Sigmoid colon (tissue), 7 donors: Measurements from ENCODE around the gene GOLGA3. TPM values are rescaled to one million over a fixed set of nuclear protein-coding genes. Genes with fewer than 3 reads are reported as not detected.
"Not testable (repeated sequence)": the region's sequence is repeated elsewhere in the genome, so short reads cannot be mapped to it uniquely, and the experiment has no call there.

Experiments
- DNase-seq: peaks from one replicate; pipeline ENCODE4 v3.0.0-alpha.2; 2019
- H3K27ac ChIP-seq, 4 donors: fragments of 200-600 bp; sonication (generic); one replicate each; pipeline ENCODE4 v1.5.1; 2016 to 2019; ENCODE audit warnings: mild to moderate bottlenecking in 1 of 4
- H3K27me3 ChIP-seq, 3 donors: fragments of 200-600 bp; sonication (generic); one replicate each; pipeline ENCODE4 v1.5.1; 2019; ENCODE audit warnings: mild to moderate bottlenecking in 1 of 3
- H3K36me3 ChIP-seq, 4 donors: fragments of 200-600 bp; sonication (generic); one replicate each; pipeline ENCODE4 v1.5.1; 2016 to 2019
- H3K4me1 ChIP-seq, 4 donors: fragments of 200-600 bp; sonication (generic); one replicate each; pipeline ENCODE4 v1.5.1; 2017 to 2019
- H3K4me3 ChIP-seq, 4 donors: fragments of 200-600 bp; sonication (generic); one replicate each; pipeline ENCODE4 v1.5.1; 2017 to 2019; ENCODE audit warnings: mild to moderate bottlenecking in 2 of 4, moderate library complexity in 1 of 4
- H3K9me3 ChIP-seq, 4 donors: fragments of 200-600 bp in 3 of 4; sonication (generic) in 3 of 4; one replicate each; pipeline versions ENCODE4 v1.5.1 to v1.6.1; 2013 to 2019
- EP300 ChIP-seq, 4 donors: sonication (generic); formaldehyde crosslinking; IDR thresholded peaks; one replicate each; pipeline ENCODE4 v1.6.1; 2017; ENCODE audit warnings: antibody characterized with exemption in 4 of 4
- POLR2A ChIP-seq, 2 donors: fragments of 450-650 bp; IDR thresholded peaks; one replicate each; pipeline ENCODE4 v1.6.1; 2016; ENCODE audit warnings: antibody characterized with exemption in 2 of 2, mild to moderate bottlenecking in 2 of 2, moderate library complexity in 2 of 2
- POLR2AphosphoS5 ChIP-seq, 4 donors: sonication (generic); formaldehyde crosslinking; IDR thresholded peaks; one replicate each; pipeline ENCODE4 v1.6.1; 2017; ENCODE audit warnings: antibody characterized with exemption in 4 of 4
- WGBS, 2 donors: extraction: QIAGEN DNeasy Blood & Tissue Kit; methylation state at CpG; one replicate each; pipeline ENCODE4 v1.1.7; 2013; 5-methylcytosine and 5-hydroxymethylcytosine counted together
- intact Hi-C: fragments of 100-400 bp; cut with DNase I; formaldehyde crosslinking; loops from one replicate; pipeline ENCODE4 v1.15.1; 2023
- polyA plus RNA-seq, 3 donors: library from polyadenylated mRNA; stranded (reverse); fragments of 200-250 nt; gene quantifications; one replicate each; pipeline ENCODE4 v1.2.3, GENCODE V29; 2013
- total RNA-seq, 4 donors: library from RNA; depleted of rRNA; stranded (reverse); fragments of >200 nt; gene quantifications; one replicate each; pipeline ENCODE4 v1.1.0, GENCODE V29; 2016
- TF ChIP-seq, protein P1 (sequence below), 4 experiments: fragments of 450-650 bp in 3 of 4; fragments of 200-600 bp in 1 of 4; IDR thresholded peaks; one replicate each; pipeline ENCODE4 v1.5.1; 2016 to 2019; ENCODE audit warnings: antibody characterized with exemption in 4 of 4, mild to moderate bottlenecking in 3 of 4, moderate library complexity in 2 of 4
- donor health status: healthy with polysubstance abuse.
- donor health status: Bipolar disorder and iron deficiency.
- donor health status: healthy.

The GOLGA3 gene, protein sequence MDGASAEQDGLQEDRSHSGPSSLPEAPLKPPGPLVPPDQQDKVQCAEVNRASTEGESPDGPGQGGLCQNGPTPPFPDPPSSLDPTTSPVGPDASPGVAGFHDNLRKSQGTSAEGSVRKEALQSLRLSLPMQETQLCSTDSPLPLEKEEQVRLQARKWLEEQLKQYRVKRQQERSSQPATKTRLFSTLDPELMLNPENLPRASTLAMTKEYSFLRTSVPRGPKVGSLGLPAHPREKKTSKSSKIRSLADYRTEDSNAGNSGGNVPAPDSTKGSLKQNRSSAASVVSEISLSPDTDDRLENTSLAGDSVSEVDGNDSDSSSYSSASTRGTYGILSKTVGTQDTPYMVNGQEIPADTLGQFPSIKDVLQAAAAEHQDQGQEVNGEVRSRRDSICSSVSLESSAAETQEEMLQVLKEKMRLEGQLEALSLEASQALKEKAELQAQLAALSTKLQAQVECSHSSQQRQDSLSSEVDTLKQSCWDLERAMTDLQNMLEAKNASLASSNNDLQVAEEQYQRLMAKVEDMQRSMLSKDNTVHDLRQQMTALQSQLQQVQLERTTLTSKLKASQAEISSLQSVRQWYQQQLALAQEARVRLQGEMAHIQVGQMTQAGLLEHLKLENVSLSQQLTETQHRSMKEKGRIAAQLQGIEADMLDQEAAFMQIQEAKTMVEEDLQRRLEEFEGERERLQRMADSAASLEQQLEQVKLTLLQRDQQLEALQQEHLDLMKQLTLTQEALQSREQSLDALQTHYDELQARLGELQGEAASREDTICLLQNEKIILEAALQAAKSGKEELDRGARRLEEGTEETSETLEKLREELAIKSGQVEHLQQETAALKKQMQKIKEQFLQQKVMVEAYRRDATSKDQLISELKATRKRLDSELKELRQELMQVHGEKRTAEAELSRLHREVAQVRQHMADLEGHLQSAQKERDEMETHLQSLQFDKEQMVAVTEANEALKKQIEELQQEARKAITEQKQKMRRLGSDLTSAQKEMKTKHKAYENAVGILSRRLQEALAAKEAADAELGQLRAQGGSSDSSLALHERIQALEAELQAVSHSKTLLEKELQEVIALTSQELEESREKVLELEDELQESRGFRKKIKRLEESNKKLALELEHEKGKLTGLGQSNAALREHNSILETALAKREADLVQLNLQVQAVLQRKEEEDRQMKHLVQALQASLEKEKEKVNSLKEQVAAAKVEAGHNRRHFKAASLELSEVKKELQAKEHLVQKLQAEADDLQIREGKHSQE (N-terminal part only)
- total RNA-seq (10 to 100 TPM; 45.7 to 78.4 (median 56.2) TPM), polyA plus RNA-seq (10 to 100 TPM in 2 of 3 donors, 1 to 10 TPM in 1; 9.6 to 38.0 (median 17.6) TPM)

DNA sequence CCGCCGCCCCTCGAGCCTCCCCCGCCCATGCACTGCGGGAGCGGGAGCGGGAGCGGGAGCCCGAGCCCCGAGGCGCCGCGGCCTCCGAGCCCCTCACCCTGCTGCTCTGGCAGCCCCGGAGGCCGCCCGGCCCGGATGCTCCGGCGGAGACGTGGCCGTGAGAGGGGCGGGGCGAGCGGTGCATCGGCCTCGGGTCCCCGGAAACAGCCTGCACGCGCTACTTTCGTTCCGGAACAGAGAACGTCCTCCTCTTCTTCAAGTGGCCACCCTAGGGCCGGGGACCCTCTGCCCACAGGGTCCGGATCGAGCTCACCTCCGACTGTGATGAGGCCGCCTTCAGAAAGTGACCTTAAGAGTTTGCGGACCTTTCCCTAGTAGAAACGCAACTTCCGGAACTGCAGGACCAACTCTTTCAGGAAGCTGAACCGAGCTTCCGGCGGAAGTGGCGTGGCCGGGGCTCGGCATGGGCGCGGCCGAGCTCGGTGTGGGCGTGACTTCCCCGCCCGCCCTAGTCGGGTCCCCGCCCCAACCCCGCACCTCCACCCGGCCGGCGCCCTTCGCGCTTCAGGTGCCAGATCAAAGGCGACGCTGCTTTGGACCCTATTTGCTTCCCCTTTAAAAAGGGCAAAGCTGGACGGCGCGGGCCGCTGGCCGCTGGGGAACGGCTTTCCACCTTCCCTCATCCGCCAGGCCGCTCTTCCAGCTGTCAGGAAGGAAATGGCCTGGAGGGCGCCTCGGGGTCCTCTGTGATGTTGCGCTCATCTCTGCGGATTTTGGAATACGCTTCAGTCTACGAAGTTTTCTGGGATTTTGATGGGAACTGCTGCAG is at the start of gene GOLGA3:
GOLGA3 (minus strand) TSS at position 164 of the 829 bp plus-strand sequence. CDS start 6,741 bp downstream, outside the sequence.
- 2 to 4% methylated on average over 78 of the region's 78 CpGs for WGBS, 2 donors

DNA sequence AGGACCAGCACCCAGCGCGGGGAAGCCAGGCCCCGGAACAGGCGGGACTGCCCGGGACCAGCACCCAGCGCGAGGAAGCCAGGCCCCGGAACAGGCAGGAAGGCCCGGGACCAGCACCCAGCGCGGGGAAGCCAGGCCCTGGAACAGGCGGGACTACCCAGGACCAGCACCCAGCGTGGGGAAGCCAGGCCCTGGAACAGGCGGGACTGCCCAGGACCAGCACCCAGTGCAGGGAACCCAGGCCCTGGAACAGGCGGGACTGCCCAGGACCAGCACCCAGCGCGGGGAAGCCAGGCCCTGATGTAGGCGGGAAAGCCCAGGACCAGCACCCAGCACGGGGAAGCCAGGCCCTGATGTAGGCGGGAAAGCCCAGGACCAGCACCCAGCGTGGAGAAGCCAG is 46.0 kb upstream of the GOLGA3 start:
- H3K27ac ChIP-seq, H3K4me3 ChIP-seq, H3K9me3 ChIP-seq, DNase-seq, H3K27me3 ChIP-seq, intact Hi-C loops, H3K4me1 ChIP-seq: not testable (repeated sequence)
- WGBS, 2 donors = 93 to 98% methylated on average over 21 of the region's 21 CpGs
- H3K36me3 ChIP-seq = peaks cover 23 to 85% (median 59%) of the 10 kb centered on the region in 4 donors

More for the DNA sequence above, at the start of gene GOLGA3:
- no peaks in the 10 kb centered on the region for H3K9me3 ChIP-seq
- no peaks in the 10 kb centered on the region for H3K27me3 ChIP-seq
- peaks cover 0 to 35% (median 9%) of the 10 kb centered on the region in 4 donors for H3K36me3 ChIP-seq
- H3K27ac ChIP-seq = peak within 1 kb of the TSS; percentile 89 to 98 (median 92)
- intact Hi-C loops = loop anchor here (2.0 to 5.0 kb wide), 3 partner anchors 67 to 253 kb away; partner anchors contain the start of genes ANKLE2 and ZNF140
- peak within 1 kb of the TSS; percentile 67 to 98 (median 86) for H3K4me3 ChIP-seq
- TF ChIP-seq POLR2A (IDR thresholded peaks at IDR 0.05) (peak in 1 of 2 donors; percentile 19), POLR2AphosphoS5 (IDR thresholded peaks at IDR 0.05) (peak; percentile 43 to 81 (median 71)), EP300 (IDR thresholded peaks at IDR 0.05) (peak in 1 of 4 donors; percentile 31)
- TF ChIP-seq, protein P1, sequence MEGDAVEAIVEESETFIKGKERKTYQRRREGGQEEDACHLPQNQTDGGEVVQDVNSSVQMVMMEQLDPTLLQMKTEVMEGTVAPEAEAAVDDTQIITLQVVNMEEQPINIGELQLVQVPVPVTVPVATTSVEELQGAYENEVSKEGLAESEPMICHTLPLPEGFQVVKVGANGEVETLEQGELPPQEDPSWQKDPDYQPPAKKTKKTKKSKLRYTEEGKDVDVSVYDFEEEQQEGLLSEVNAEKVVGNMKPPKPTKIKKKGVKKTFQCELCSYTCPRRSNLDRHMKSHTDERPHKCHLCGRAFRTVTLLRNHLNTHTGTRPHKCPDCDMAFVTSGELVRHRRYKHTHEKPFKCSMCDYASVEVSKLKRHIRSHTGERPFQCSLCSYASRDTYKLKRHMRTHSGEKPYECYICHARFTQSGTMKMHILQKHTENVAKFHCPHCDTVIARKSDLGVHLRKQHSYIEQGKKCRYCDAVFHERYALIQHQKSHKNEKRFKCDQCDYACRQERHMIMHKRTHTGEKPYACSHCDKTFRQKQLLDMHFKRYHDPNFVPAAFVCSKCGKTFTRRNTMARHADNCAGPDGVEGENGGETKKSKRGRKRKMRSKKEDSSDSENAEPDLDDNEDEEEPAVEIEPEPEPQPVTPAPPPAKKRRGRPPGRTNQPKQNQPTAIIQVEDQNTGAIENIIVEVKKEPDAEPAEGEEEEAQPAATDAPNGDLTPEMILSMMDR (IDR thresholded peaks at IDR 0.05) = no peak
- DNase-seq = peak; percentile 96
- peaks cover 0 to 34% (median 21%) of the 10 kb centered on the region in 4 donors for H3K4me1 ChIP-seq

DNA sequence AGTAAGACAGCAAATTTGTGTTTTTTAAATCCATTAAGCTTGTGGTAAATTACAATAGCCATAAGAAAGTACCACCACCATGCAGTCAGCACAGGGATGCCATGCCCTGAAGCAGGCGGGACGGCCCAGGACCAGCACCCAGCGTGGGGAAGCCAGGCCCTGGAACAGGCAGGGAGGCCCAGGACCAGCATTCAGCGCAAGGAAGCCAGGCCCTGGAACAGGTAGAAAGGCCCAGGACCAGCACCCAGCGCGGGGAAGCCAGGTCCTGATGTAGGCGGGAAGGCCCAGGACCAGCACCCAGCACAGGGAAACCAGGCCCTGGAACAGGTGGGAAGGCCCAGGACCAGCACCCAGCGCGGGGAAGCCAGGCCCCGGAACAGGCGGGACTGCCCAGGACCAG is 45.5 kb upstream of the GOLGA3 start:
- 98% methylated on average over 11 of the region's 11 CpGs for WGBS, 2 donors
- TF ChIP-seq POLR2AphosphoS5 (IDR thresholded peaks at IDR 0.05) = no peak
- TF ChIP-seq EP300 (IDR thresholded peaks at IDR 0.05) = no peak
- TF ChIP-seq, protein P1 (IDR thresholded peaks at IDR 0.05) = no peak
- TF ChIP-seq POLR2A (IDR thresholded peaks at IDR 0.05) = no peak
- Histone ChIP-seq H3K4me1 (no peaks in the 10 kb centered on the region), H3K36me3 (peaks cover 26 to 90% (median 63%) of the 10 kb centered on the region in 4 donors), H3K27me3 (no peaks in the 10 kb centered on the region), H3K9me3 (no peaks in the 10 kb centered on the region), H3K4me3 (no peak overlapping the region), H3K27ac (no peak overlapping the region)
- DNase-seq = no peak
- intact Hi-C loops = no loop called here

DNA sequence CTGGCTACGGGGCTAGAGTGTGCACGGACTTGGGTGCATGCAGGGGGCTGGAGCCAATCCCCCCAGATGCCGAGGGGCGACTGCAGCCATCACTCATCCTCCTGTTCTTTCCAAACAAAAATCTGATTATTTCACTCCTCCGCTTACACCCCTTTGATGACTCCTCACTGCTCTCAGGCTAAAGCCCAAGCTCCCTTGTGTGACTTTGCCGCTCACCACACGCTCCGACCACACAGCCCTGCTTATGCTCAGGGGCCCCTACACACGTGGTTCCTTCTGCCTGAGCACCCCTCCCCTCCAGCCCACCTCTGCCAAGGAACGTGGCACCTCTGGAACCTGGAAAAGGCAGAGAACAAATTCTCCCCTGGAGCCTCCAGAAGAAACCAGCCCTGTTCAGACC is 45.1 kb upstream of the GOLGA3 start:
- intact Hi-C loops = no loop called here
- H3K4me3 ChIP-seq = no peak overlapping the region
- no peak for TF ChIP-seq POLR2AphosphoS5 (IDR thresholded peaks at IDR 0.05)
- TF ChIP-seq EP300 (IDR thresholded peaks at IDR 0.05) = no peak
- TF ChIP-seq, protein P1 (IDR thresholded peaks at IDR 0.05) = no peak
- no peak for TF ChIP-seq POLR2A (IDR thresholded peaks at IDR 0.05)
- no peak for DNase-seq
- no peaks in the 10 kb centered on the region for H3K4me1 ChIP-seq
- H3K36me3 ChIP-seq = peaks cover 26 to 92% (median 64%) of the 10 kb centered on the region in 4 donors
- WGBS, 2 donors = 86 to 91% methylated on average over 10 of the region's 10 CpGs
- no peaks in the 10 kb centered on the region for H3K27me3 ChIP-seq
- H3K9me3 ChIP-seq = no peaks in the 10 kb centered on the region
- no peak overlapping the region for H3K27ac ChIP-seq
